ENCODE data around the gene FUOM.

Gene FUOM

DNA sequence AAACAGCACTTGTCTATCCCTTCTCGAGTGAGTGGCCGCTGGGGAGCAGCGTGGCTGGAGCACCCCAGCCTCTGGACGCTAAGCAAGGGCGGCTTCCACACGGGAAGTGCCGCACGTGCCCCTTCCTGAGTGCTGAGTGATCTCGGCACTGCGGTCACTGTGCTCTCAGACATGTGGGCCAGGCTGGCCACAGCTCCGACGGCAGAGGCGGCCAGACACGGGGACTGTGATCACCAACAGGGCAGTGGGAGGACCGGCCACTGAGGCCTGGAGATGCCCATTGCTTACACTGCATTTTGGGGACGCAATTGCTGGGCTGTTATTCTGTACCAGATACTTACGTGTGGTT is 8.3 kb upstream of the FUOM start:
- DNase-seq (ENCODE audit: low read depth in 1 of 2, low spot score in 1 of 2), result no peak
- H3K27ac ChIP-seq (replicated peaks), result no peak overlapping the region
- H3K27me3 ChIP-seq (ENCODE audit: insufficient read depth, poor library complexity, severe bottlenecking), result no peaks in the 10 kb centered on the region
- TF ChIP-seq GABPA (IDR thresholded peaks at IDR 0.05; ENCODE audit: low read depth) (no peak), POLR2AphosphoS5 (IDR thresholded peaks at IDR 0.05; ENCODE audit: low read depth) (no peak), REST (IDR thresholded peaks at IDR 0.05; ENCODE audit: insufficient replicate concordance, low read depth) (no peak), CTCF (IDR thresholded peaks at IDR 0.05; ENCODE audit: insufficient read depth, low read length) (no peak), SPI1 (IDR thresholded peaks at IDR 0.05; ENCODE audit: borderline replicate concordance, low read depth) (no peak)
- no peak overlapping the region for H3K4me3 ChIP-seq (replicated peaks; ENCODE audit: insufficient read depth, low read length)

GRCh38 chr10:133365461-133366129 is 7.8 kb upstream of the FUOM start:
- Histone ChIP-seq H3K4me3 (replicated peaks; ENCODE audit: insufficient read depth, low read length) (no peak overlapping the region), H3K27ac (replicated peaks) (no peak overlapping the region), H3K27me3 (ENCODE audit: insufficient read depth, poor library complexity, severe bottlenecking) (no peaks in the 10 kb centered on the region)
- no peak for DNase-seq (ENCODE audit: low read depth in 1 of 2, low spot score in 1 of 2)
- TF ChIP-seq SPI1 (IDR thresholded peaks at IDR 0.05; ENCODE audit: borderline replicate concordance, low read depth) (no peak), POLR2AphosphoS5 (IDR thresholded peaks at IDR 0.05; ENCODE audit: low read depth) (no peak), CTCF (IDR thresholded peaks at IDR 0.05; ENCODE audit: insufficient read depth, low read length) (no peak), REST (IDR thresholded peaks at IDR 0.05; ENCODE audit: insufficient replicate concordance, low read depth) (no peak), GABPA (IDR thresholded peaks at IDR 0.05; ENCODE audit: low read depth) (no peak)

DNA sequence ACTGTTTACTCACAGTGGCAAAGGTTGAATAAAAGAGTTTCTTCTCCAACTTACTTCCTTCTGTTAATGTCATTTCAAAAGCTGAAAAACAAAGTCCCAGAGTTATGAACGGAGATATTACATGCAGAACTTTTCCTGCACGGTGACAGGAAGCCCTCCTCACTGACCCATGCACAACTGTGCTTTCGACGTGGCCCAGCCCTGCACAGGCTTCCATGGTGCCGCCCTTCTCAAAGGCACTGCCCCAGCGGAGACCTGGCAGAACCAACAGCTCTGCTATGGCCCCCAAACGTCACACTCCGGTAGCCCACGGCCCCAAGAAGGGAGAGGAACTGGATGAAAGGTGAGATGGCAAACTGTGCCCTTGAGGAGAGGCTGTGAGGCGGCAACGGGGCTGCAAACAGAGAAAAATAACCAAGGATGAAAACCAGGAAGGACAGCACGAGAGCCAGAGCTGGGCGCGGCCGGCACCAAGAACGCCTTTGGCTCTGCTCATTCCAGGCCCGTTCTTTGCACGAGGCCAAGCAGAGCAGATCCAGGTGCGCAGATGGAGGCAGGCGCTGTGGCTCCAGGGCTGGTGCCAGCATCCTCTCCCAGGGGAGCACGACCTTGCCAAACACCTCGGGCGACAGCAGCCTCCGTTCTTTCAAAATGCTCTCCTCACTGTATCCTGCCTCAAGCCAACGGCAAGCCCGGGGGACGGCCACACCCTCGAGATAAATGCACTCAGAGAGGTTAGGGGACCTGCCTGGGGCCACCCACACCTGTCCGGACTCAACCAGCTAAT is 7.0 kb upstream of the FUOM start:
- no peak for DNase-seq (ENCODE audit: low read depth in 1 of 2, low spot score in 1 of 2)

More for the DNA sequence above, 7.0 kb upstream of the FUOM start:
- H3K4me3 ChIP-seq (replicated peaks; ENCODE audit: insufficient read depth, low read length), result no peak overlapping the region
- no peak overlapping the region for H3K27ac ChIP-seq (replicated peaks)
- no peak for TF ChIP-seq REST (IDR thresholded peaks at IDR 0.05; ENCODE audit: insufficient replicate concordance, low read depth)
- TF ChIP-seq CTCF (IDR thresholded peaks at IDR 0.05; ENCODE audit: insufficient read depth, low read length), result no peak
- TF ChIP-seq SPI1 (IDR thresholded peaks at IDR 0.05; ENCODE audit: borderline replicate concordance, low read depth), result no peak
- TF ChIP-seq GABPA (IDR thresholded peaks at IDR 0.05; ENCODE audit: low read depth), result no peak
- TF ChIP-seq POLR2AphosphoS5 (IDR thresholded peaks at IDR 0.05; ENCODE audit: low read depth), result no peak
- H3K27me3 ChIP-seq (ENCODE audit: insufficient read depth, poor library complexity, severe bottlenecking), result no peaks in the 10 kb centered on the region
